HG02981 (cell line): Measurements from ENCODE around the gene CFAP73.
"Not testable (repeated sequence)": the region's sequence is repeated elsewhere in the genome, so short reads cannot be mapped to it uniquely, and the experiment has no call there.

Experiments
- ATAC-seq: cut with Tn5 transposase; IDR thresholded peaks from one replicate; pipeline ENCODE4 v1.9.1; 2021; ENCODE audit warnings: mild to moderate bottlenecking, moderate library complexity; ENCODE audit not compliant: unreplicated experiment

CFAP73 gene

DNA sequence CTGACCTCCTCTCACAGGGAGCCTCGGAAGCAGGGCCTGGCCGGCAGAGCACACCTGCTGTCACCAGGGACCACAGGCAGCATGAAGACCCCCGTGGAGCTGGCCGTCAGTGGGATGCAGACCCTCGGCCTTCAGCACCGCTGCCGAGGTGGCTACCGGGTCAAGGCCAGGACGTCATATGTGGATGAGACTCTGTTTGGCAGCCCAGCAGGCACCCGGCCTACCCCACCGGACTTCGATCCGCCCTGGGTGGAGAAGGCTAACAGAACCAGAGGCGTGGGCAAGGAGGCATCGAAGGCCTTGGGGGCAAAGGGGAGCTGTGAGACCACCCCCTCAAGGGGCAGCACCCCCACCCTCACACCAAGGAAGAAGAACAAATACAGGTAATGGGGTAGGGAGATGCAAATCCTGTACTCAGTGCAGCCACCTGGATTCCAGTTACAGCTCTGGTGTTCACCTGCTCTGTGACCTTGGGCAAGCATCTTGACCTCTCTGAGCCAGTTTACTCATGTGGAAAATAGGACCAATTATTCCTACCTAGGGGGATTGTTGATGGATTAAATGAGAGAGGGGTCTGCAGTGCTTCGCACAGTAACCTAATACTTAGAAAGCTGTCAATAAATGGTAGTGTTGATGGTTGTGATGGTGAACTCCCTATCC, 37.3 kb downstream of the CFAP73 start:
- ATAC-seq = no peak

DNA sequence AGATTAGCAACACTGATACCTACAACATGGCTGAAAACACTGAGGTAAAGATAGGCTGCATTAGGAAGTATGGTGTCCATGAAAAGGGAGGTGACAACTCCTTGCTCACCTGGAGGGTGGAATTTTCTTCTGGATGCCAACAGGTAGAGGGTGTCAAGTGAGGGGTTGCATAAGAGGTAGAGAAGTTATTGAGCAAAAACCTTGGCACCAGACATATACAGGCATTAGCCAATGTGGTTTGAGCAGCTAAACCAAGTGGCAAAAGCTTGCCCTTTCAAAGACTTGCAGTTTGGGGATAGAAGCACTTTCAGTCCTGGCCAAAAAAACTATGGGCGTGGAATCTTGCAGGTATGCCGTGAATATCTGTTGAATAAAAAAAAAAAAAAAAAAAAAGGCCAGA, 39.8 kb downstream of the CFAP73 start:
- no peak for ATAC-seq

DNA sequence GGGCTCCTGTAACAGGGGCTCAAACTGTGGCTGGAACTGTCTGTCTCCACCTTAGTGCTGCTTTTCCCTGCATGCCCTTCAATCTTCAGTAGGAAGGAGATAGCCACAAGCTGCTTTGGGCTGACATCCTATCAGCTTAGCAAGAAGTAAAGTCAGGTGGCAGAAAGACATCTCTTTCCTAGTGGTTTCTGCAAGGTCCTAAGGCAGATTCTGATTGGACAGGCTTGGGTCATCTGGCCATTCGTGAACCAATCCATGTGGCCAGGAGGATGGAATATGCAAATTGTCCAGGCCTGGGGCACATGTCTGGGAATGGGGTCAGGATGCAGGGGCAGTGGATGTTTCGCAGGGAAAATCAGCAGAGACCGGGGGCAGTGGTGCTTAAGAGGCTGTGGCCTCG, 41.2 kb downstream of the CFAP73 start:
- no peak for ATAC-seq

DNA sequence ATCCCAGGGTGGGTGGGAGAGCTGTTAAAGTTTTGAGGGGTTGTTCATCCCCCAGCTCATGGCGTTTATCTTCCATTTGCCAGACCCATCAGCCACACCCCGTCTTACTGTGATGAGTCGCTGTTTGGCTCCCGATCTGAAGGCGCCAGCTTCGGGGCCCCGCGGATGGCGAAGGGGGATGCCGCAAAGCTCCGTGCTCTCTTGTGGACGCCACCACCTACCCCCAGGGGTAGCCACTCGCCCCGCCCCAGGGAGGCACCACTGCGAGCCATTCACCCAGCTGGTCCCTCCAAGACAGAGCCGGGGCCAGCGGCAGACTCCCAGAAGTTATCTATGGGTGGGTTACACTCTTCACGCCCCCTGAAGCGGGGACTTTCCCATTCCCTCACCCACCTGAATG, 41.7 kb downstream of the CFAP73 start:
- no peak for ATAC-seq

- no peak for ATAC-seq
Observed at GRCh38 chr12:113194971-113195391, 45.5 kb downstream of the CFAP73 start.

GRCh38 chr12:113195598-113195997, 46.1 kb downstream of the CFAP73 start:
- no peak for ATAC-seq

GRCh38 chr12:113196582-113196981, 47.1 kb downstream of the CFAP73 start:
- ATAC-seq = no peak

- ATAC-seq = peak; percentile 87
Observed at GRCh38 chr12:113196990-113197389, 47.5 kb downstream of the CFAP73 start.

- ATAC-seq = no peak
Observed at GRCh38 chr12:113197518-113198077, 48.1 kb downstream of the CFAP73 start.

DNA sequence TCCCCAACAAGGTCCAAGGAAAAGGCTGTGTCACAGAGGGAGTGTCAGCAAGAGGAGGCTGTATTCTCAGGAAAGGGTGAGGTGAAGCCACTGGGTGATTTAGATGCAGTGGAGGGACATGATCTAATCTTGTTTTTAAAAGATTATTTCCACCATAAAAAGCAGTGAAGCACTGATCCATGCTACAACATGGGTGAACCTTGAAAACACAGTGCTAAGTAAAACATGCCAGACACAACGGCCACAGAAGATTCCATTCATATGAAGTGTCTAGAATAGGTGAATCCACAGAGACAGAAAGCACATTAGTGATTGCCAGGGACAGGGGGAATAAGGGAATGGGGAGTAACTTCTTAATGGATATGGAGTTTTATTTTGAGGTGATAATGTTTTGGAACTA, 48.8 kb downstream of the CFAP73 start:
- no peak for ATAC-seq

- ATAC-seq = no peak
Observed at GRCh38 chr12:113200021-113200797, 50.7 kb downstream of the CFAP73 start.

DNA sequence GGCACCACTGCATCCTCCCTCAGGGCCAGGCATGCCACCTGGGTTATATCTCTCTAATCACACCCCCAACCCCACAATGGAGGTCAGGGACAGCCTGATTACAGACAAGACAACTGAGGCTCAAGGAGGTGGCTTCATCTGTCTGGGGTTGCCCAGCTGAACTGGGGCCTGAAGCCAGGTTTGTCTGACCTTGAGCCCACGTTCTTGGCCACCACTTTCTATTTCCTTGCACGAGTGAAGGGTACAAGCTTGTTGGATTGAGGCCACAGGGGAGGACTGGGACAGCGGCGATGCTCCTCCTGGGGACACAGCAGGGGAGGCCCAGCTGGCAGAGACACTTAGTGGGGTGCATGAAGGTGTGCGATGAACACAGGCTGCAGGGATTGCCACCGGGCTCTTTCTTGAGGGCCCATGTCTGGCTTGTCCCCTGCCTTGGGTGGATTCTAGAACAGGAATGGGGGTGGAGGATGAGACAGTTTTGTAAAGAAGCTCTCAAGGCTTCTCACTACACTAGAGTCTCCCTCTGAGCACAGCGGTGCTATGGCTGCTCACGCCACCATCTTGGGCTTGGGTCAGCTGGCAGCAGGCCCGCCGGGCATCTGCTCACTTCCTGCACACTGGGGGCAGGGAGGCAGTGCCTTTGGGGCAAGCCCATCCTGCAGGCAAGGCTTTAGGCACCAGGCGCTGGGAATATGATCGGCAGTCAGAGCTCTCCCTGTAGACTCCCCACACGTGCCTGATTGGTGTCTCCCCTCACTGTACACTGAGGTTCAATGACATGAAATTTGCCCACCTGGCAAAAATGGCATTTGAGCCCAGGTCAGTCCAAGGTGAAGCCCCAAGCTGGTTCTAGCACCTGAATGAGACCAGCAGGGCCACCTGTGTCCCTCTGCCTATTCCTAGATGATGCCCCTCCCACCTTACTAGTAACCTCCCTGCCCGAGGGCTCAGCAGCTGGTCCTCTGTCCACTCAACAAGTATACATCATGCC, 52.0 kb downstream of the CFAP73 start:
- ATAC-seq = no peak

- no peak for ATAC-seq
Observed at GRCh38 chr12:113202300-113203075, 53.0 kb downstream of the CFAP73 start.

DNA sequence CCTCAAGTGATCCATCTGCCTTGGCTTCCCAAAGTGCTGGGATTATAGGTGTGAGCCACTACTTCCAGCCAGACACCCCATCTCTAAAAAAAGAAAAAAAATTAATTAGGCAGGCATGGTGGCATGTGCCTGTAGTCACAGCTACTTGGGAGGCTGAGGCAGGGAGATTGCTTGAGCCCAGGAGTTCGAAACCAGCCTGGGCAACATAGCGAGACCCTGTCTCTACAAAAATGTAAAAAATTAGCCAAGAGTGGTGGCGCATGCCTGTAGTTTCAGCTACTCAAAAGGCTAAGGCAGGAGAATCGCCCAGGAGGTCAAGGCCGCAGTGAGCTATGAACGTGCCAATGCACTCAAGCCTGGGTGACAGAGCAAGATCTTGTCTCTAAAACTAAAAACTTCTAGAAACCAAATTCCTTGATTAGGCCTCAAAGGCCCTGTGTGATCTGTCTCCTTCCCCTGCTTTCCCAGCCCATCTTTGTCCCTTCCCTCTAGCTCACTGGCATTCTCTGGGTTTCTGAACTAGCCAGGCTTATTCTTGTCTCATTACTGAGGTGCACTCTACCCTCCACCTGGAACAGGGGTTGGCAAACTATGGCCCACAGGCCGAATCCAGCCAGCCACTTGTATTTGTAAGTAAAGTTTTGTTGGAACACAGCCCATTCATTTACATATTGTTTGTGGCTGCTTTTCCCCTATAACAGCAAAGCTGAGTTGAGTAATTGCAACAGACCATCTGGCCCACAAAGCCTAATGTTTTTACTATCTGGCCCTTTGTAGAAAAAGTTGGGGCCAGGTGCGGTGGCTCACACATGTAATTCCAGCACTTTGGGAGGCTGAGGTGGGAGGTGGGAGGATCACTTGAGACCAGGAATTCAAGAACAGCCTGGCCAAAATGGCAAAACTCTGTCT, 54.6 kb downstream of the CFAP73 start:
- ATAC-seq = no peak

DNA sequence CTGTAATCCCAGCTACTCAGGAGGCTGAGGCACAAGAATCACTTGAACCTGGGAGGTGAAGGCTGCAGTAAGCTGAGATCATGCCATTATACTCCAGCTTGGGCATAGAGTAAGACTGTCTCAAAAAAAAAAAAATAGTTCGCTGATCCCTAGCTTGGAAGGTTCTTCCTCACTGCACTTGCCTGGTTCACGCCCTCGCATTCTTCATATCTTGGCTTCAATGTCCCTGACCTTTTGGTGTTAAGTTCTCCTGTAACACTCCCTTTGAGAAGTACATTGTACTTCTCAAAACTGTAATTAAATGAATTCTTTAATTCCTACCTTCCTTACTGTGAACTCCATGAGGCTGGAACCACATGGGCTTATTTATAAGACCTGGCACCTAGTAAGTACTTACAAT, 55.3 kb downstream of the CFAP73 start:
- ATAC-seq = no peak

DNA sequence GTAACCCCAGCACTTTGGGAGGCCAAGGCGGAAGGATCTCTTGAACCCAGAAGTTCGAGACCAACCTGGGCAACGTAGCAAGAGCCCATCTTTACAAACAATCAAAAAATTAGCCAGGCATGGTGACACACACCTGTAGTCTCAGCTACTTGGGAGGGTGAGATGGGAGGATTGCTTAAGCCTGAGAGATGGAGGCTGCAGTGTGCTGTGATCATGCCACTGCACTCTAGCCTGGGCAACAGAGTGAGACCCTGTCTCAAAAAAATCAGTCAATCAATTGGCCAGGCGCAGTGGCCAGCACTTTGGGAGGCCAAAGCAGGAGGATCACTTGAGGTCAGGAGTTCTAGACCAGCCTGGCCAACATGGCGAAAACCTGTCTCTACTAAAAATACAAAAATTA, 57.3 kb downstream of the CFAP73 start:
- ATAC-seq = not testable (repeated sequence)

DNA sequence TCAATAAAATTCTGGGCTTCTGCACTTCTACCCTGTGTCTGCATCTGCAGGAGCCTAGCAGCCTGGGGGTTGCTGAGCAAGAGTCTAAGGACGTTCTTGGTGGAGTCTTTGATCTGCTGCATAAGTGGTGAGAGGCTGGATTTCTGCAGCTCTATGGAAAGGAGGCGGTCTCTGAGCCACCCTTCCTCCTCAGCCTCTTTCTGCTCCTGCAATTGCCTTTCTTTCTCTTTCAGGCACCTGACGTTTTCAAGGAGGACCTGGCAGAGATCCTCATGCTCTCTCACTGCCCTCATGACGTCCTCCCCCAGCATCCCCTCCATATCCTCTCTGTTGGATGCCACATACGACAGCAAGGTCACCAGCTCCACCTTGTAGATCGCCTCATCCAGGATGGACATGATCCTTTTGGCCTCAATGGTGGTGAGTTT, 58.1 kb downstream of the CFAP73 start:
- ATAC-seq = no peak

DNA sequence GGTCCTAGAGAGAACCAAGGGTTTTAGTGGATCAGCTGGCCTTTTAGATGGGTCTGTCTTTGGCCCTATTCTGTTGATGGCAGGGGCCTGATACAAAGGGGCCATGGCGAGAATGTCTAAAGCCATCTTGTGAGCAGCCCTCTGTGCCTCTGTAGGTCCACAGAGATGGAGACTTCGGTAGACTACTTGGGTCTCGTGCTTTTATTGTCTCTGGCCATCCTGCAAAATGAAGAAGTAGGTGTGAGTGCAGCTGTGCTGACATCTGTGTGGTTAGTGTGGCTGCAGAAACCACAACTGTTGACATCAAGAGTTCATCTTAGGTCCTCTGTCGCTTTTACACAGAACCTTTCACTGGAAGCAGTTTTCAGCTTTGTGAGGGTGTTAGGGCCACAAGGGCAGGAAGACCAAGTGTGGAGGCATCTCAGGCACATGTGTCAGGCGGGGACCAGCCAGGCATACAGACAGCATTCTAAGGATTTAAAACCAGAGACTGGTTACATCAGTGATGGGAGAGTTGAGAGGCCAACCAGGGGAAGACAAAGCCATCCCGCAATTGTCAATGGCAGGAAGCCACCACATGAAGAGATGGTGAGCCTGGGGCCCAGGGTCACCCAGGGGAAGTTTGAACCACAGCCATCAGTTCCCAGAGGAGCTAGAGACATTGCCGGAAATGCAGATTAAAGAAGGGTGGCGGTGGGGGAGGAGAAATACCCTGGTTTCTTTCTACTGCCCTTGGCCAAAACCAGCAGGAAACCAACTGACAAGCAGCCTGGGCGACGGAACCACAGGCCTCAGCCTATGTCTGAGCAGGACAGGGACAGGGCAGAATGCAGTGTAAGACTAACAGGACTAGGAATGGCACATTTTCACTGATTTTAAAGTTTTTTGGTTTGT, 58.8 kb downstream of the CFAP73 start:
- ATAC-seq = peak; percentile 64
